HG02981 (cell line): Measurements from ENCODE around the gene IGF2R.
"Not testable (repeated sequence)": the region's sequence is repeated elsewhere in the genome, so short reads cannot be mapped to it uniquely, and the experiment has no call there.

Experiments
- ATAC-seq: cut with Tn5 transposase; IDR thresholded peaks from one replicate; pipeline ENCODE4 v1.9.1; 2021; ENCODE audit warnings: mild to moderate bottlenecking, moderate library complexity; ENCODE audit not compliant: unreplicated experiment

The IGF2R gene

DNA sequence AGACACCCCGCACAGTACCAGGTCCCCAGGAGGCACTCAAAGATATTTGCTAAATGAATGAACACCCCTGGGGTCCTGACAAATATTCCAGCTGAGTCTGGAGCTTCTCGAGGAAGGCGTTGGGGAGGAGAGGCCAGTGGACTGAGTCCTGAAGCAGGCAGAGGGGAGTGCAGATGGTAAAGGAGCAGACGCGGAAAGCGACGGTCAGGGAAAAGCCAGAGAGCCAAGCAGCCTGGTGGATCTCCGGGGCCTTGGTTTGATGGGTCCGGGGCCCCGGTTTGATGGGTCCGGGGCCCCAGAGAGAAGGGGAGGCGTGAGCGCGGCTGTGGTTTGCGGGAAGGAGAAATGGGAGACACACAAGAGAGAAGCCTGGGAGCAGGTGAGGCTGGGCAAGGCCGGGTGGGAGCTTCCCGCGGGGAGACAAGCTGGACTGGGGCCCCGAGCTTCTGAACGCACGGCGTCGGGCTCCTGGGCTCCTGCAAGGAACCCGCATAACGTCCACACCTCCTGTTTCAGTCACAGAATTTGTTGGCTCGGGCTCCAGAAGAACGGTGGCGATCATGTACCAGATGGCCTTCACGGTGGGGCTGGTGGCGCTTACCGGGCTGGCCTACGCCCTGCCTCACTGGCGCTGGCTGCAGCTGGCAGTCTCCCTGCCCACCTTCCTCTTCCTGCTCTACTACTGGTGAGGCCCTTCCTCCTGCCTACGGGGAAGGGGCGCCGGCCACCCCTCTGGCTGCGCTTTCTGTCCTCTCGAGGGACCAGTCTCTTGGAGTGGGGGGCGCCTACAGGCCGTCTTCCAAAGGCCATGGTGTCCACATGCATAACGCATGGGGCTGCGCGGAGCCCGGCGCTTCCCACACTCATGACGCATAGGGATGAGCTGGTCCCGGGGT, 164.8 kb downstream of the IGF2R start:
- no peak for ATAC-seq

GRCh38 chr6:160134337-160134751, 165.5 kb downstream of the IGF2R start:
- ATAC-seq: not testable (repeated sequence)

DNA sequence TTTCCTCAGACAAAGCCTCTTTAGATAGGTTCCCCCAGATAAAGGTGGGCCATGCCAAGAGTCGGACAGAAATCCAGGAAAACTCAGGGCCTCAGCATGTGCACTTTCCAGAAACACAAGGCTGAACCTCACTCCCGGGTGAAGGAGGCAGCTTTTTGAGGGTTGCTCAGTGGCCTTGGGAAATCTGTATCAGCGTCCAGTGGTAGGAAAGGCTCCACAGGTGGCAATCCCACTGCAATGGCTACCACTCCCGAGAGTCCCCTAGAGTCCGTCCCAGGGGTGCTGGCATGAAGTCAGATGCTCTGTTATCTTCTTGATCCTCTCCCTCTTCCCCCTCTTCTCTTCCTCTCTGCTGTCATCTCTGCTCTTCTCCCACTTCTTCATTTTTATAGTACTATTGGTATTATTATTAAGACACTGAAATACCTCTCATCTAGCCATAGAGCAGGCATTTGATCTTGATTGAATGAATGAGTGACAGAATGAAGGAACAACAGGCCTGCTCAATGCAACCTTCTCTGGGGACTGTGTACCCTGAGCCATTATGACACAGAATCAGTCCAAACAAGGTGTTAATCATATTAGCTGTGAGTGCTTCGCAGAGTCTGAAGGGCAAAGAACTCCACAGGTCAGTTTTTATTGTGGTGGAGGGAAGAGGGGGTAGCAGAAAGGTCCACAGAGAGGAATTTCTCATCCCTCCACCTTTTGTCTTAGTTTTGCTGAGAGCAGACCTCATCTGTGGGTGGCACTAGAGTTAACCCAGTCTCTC, 166.1 kb downstream of the IGF2R start:
- ATAC-seq: no peak

DNA sequence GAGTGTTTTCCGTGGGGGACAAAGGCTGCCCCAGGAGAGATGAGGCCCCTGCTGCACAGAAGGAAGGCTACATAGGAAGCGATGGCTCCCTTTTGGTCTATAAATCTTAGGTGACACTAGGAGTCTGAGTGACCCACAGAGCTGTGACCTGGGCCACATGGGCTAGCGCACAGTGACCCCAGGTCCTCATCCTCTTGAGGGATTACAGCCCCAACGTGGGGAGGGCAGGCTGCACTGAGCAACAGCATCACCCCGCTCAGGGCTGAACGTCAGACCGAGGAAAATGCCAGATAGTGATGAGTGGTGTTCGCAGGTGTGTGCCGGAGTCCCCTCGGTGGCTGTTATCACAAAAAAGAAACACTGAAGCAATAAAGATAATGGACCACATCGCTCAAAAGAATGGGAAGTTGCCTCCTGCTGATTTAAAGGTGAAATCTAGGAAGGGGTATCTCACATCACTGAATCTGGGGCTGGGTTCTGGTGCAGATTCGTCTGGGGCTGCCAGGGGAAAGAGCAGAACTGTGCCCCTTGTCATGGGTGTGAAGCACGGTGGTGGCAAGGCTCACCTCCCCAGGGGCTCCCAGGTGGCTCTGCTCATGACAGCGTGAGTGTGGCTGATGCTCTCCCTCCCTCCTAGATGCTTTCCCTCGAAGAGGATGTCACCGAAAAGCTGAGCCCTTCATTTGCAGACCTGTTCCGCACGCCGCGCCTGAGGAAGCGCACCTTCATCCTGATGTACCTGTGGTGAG, 167.2 kb downstream of the IGF2R start:
- no peak for ATAC-seq

DNA sequence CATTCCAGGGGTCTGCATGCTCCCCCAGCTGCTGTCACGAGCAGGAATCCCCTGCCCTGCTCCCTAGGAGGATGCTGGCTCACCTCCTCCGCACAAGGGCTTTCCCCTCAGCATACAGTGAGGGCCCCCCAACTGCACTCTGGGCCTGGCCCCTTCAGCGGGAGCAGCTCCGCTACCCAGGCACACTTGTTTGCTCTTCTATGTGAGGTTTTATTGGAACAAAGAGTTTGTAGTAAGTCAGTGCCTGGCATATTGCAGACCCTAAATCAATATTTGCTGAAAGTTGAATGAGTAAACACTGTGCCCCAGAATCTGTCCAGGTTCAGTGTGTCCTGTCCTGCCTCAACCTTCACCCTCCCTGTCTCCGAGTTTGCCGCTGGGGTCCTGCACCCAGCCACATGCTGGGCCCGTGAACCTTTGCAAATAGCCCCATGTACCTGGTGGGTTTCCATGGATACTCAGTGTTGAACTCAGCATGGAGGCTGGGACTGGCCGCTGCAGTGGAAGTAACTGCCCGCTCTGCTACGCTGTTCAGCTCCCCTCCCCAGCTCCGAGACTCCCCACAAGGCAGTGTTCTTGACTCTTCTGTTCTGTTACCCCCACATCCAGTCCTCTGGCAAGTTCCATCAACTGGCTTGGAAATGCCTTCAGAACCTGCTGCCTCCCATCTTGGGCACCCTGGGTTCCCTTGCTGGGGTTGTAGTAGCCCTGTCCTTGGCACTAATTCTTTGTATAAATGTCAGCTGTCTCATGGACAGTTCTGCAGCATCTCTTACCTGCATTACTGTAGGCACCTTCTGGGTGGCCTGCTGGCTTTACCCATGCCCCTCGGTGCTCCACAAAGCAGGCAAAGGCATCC, 168.5 kb downstream of the IGF2R start:
- no peak for ATAC-seq

- ATAC-seq: peak; percentile 77
Measured at GRCh38 chr6:160137989-160138835, 169.3 kb downstream of the IGF2R start.

DNA sequence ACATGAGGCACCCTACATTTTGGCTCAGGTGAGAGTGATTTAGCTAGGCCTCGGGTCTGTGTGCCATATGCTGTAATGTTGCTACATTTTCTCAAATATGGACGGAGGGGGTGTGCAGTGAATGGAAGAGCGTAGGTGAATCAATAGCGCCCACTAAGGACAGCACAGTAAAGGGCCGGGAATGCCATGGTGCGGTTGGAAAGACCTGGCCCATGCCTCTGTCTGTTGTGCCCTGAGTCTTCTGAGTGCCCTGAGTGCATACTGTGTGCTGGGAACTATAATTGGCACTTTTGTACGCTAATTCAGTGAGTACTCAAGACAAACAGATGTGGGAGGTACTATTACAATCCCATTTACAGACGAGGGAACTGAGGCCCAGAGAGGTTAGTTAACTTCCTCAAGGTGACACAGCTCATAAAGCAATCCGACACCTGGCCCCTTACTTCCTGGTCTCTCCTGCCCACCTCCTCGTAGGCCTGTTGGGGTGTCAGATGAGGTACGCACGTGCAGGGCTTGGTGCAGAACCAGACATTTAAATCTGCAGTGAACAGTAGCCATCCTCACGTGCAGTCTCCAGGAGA, 170.0 kb downstream of the IGF2R start:
- ATAC-seq: no peak

GRCh38 chr6:160139420-160139851, 170.6 kb downstream of the IGF2R start:
- no peak for ATAC-seq

DNA sequence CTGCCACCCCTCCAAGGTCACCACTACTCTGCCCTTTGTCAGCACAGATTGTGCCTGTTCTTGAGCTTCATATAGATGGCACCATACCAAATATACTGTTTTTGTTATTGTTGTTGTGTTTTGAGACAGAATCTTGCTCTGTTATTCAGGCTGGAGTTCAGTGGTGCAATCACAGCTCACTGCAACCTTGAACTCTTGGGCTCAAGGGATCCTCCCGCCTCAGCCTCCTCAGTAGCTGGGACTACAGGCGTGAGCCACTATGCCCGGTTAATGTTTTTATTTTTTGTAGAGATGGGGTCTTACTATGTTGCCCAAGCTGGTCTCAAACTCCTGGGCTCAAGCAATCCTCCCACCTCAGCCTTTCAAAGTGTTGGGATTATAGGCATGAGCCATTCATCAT, 171.6 kb downstream of the IGF2R start:
- ATAC-seq: not testable (repeated sequence)

DNA sequence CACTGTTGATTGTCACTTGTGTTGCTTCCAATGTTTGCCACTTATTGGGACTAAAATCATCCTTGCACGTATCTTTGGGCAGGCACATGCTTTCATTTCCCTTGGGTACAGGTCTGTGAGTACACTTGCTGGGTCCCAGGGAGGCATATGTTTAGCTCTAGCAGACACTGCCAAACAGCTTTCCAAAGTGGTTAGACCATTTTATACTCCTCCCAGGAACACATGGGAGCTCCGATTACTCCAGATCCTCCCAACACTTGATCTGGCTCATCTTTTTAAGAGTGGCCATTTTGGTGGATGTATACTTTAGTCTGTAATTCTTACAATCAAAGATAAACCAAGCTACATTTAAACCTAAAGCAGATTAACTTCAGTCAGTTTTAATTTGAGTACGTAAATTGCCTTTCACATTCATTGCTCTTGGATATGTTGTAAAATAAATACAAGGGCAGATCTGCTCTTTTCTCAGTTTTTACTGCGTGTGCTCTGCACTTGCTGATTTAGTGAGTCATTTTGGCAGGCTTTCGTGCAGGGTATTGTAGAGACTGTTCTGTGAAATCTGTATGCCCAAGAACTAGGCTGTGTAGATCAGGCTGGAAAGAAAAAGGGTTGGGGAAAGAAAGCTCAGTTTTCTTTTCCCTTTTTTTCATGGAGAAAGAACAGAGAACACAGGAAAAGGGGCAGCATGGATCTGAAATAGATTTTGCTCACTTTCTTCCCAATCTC, 172.3 kb downstream of the IGF2R start:
- ATAC-seq: no peak

- no peak for ATAC-seq
Measured at GRCh38 chr6:160142115-160142715, 173.3 kb downstream of the IGF2R start.

- no peak for ATAC-seq
Measured at GRCh38 chr6:160146454-160147145, 177.7 kb downstream of the IGF2R start.

DNA sequence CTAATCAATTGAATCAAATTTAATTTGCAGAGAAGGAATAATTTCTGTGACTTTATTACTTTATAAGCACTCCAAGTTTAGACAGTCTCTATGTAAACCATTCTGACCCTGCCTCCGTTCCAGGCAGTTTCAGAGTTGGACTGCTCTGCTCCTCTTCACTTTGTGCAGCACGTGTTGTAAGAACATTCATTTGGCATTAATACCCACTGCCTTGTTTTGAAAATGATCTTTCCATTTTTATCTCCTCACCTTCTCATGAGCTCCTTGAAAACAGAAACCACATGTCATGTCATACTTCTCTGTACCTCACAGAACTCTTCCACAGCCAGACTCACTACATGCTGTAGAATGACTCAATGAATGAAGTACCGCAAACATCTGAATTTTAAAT, 178.3 kb downstream of the IGF2R start:
- ATAC-seq: no peak

DNA sequence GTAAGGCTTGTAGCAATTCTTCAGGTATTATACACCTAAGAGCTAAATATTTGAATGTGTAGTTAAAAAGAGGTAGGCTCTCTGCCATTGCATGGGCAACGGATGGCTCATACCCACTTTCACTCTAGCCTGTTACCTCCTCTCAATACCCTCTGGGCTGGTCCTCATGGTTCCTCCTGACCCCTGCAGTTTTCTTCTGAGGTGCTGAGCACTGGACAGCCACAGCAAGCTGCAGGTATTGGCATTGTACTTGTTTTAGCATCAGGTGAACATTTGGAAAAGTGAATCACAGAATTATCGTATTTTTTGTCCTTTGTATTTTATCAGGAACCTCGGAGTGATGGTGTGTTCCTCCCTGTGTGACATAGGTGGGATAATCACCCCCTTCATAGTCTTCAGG, 185.6 kb downstream of the IGF2R start:
- no peak for ATAC-seq

DNA sequence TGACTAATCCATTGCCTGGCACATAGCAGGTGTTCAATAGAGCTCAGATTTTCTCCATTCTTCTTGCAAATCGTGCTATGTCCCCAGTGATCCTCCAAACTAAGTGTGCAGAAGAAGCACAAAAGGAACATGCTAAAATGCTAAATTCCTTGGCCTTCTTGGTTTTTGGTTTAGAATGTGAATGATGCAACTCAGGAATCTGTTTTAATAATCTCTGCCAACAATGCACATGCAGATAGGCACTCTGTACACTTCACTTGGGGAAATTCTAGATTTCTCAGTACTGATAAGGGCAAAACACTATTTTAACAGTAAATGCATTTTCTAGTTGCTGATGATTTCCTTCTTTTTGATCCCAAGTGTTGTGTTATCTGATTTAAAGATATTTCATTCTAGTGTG, 188.0 kb downstream of the IGF2R start:
- ATAC-seq: no peak

- ATAC-seq: no peak
Measured at GRCh38 chr6:160160450-160160849, 191.6 kb downstream of the IGF2R start.
